HG03045 (cell line): ENCODE data around the gene TMEM176A.
"Not testable (repeated sequence)": the region's sequence is repeated elsewhere in the genome, so short reads cannot be mapped to it uniquely, and the experiment has no call there.

Source experiments
- ATAC-seq: cut with Tn5 transposase; IDR thresholded peaks from one replicate; pipeline ENCODE4 v1.9.1; 2021; ENCODE audit warnings: mild to moderate bottlenecking, moderate library complexity; ENCODE audit not compliant: unreplicated experiment

The TMEM176A gene

GRCh38 chr7:150800581-150801241, at the start of gene TMEM176A:
Gene TMEM176A, plus strand, starts transcription at chr7:150800769. Its CDS starts 782 bp downstream, at chr7:150801551.
- no peak for ATAC-seq

DNA sequence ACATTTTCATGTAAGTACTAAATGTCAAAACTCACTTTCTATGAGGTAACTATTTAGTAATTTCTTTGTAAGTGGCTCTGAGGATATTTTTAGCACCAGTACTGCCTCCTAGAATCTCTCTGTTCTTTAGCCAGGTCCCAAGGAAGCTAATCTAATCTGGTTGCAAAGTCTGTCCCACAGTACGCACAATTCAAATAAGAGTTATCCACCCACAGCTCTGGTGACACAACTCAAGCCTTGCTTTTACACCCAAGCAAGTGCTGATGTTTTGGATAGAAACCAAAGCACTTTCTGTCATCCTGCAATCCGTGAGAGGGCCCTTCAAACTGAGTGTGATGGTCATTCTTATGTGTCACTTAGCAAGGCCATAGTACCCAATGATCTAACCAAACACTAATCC, 48.9 kb upstream of the TMEM176A start:
- no peak for ATAC-seq

DNA sequence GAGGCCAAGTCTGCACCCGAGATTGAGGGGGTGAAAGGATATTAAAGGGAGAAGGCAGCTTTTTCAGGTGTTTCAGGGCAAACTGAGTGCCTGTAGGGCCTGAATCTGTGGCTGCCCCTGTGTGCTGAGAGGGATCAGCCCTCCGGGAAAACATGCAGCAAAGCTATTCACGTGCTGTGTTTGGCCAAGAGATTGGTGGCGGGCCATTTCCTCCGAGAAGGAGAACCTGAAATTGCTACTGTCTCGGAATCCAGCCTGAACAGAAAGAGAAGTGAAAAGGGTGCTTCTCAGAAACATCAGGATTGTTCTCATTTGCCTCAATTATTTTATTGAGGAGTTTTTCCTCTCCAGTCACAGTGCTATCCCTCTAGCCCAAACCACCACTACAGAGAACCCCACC, 47.3 kb upstream of the TMEM176A start:
- no peak for ATAC-seq

DNA sequence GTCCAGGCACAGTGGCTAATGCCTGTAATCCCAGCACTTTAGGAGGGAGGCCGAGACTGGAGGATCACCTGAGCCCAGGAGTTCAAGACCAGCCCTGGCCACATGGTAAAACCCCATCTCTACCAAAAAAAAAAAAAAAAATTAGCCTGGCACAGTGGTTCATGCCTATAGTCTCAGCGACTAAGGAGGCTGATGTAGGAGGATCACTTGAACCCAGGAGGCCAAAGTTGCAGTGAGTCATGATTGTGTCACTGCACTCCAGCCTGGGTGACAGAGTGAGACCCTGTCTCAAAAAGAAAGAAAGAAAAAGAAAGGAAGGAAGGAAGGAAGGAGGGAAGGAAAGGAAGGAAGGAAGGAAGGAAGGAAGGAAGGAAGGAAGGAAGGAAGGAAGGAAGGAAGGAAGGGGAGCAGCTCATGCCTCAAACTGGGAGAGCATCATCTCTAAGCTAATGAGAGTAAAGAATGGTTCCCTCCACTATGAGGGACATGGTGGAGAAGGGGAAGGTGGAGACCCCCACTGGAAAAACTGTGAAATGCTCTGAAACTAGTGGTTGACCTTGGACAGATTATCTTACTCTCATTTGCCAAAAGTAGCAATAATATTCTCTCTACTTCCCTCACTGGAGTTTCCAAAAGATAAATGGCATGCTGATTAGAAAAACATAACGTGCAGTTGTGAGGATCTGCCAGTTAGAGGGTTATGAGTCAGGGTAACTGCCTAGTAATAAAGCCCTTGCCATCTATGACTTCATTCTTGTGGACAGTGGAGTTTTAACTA, 46.6 kb upstream of the TMEM176A start:
- no peak for ATAC-seq

DNA sequence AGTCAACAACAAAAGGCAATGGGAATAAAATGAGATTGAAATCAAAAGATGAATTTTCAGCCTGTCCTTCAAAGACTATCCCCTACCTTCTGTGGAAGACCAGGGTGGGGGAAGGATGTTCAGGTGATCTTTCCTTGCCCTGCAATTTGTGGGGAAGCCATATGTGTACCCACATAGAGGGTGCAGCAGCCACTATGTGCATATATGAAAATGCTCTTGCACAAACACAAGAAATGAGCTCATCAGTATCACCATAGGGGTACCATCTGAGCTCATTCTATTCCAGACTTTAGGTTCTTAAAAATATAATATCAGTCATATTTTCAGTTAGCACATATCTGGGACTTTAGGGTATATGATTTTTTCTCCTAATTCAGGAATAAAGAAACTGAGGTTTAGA, 45.6 kb upstream of the TMEM176A start:
- ATAC-seq = no peak

- ATAC-seq = no peak
Observed at GRCh38 chr7:150755473-150756099, 45.0 kb upstream of the TMEM176A start.

GRCh38 chr7:150756166-150756565, 44.4 kb upstream of the TMEM176A start:
- no peak for ATAC-seq

- no peak for ATAC-seq
Observed at GRCh38 chr7:150756858-150757257, 43.7 kb upstream of the TMEM176A start.

DNA sequence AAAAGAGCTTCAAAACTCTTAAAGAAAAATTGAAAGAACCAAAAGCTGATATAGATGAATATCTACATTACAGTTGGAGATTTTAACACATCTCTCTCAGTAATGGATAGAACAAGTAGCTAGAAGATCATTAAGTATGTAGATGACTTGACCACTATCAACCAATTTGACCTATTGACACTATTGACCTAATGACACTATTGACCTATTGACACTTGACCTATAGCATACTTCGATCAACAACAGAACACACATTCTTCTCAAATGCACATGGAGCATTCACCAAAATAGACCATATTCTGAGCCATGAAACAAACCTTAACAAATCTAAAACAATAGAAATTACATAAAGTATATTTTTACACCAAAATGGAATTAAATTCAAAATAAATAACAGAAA, 41.1 kb upstream of the TMEM176A start:
- ATAC-seq = no peak

- ATAC-seq = no peak
Observed at GRCh38 chr7:150766334-150766709, 34.2 kb upstream of the TMEM176A start.

DNA sequence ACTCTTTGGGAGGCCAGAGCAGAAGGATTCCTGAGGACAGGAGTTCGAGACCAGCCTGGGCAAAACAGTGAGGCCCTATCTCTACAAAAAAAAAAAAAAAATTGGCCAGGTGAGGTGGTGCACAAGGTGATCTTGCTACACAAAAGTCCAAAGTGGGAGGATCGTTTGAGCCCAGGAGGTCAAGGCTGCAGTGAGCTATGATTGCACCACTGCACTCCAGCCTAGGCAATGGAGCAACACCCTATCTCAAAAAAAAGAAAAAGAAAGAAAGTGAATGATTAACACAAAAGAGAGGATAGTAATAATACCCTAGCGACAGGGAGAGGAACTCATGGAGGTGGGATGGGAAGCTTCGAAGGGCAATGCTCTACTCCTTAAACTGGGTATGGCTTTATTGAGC, 30.8 kb upstream of the TMEM176A start:
- no peak for ATAC-seq

DNA sequence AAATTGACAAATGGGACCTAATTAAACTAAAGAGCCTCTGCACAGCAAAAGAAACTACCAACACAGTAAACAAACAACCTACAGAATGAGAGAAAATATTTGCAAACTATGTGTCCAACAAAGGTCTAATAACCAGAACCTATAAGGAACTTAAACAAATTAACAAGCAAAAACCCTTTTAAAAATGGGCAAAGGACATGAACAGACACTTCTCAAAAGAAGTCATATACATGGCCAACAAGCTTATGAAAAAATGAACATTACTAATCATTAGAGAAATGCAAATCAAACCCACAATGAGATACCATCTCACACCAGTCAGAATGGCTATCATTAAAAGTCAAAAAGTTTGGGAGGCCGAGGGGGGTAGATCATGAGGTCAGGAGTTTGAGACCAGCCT, 26.4 kb upstream of the TMEM176A start:
- not testable (repeated sequence) for ATAC-seq

DNA sequence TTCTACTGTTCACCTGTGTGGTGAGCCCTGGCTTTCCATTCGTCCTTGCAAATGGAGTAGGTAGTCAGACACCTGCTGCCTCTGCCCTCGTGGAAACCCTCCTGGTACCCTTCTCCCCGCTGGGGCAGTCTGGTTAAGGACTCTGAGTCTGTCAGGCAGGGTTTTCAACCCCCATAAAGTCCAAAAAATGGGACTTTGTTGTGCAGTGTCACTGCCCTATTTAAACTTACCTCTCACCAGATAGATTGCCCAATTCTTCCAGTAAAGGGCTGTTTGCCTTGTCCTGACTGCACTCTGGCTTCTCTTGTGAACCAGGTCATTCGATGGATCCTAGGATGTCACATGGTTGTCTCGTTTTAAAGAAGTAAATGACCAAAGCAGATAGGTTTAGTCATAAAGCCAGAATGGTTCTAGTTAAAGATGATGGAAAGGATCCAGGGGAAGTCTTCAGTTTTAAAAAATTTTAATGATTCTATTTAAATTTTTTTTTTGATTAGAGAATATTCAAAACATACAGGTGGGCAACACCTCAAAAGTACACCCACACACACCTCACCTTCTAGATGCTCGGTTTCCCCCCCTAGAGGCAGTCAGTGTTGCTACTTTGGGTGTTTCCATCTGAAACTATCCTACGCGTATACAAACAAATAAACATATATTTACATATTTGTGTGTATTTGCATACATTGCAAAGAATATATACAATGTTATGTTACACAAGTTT, 22.4 kb upstream of the TMEM176A start:
- ATAC-seq = no peak

DNA sequence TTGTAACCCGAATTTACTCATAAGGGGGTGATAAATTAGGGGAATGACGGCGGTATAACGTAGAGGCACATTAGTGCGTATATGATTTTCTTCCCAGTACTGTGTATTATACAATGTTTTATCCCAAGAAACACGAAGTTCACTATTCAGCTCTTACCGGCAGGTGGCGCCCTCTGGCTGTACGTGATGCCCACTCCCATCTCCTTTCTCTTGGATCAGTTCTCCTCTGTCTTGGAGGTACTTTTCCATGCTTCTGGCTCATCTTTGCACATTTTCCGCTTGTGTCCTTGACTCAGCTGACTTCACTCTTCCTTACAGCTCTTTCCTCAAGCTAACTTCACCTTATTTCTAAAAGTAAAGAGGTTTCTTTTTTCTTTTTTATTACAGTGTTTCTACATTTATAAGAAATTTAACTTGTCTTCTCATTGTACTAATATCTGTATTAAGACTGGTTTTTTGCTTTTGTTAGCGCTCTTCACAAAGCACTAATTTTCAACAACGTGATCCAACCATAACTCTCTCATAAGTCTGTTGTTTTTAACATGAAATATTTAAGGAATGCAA, 21.7 kb upstream of the TMEM176A start:
- no peak for ATAC-seq

GRCh38 chr7:150780292-150780691, 20.3 kb upstream of the TMEM176A start:
- no peak for ATAC-seq

GRCh38 chr7:150781103-150781502, 19.5 kb upstream of the TMEM176A start:
- ATAC-seq = no peak

- ATAC-seq = no peak
Observed at GRCh38 chr7:150781961-150782360, 18.6 kb upstream of the TMEM176A start.

DNA sequence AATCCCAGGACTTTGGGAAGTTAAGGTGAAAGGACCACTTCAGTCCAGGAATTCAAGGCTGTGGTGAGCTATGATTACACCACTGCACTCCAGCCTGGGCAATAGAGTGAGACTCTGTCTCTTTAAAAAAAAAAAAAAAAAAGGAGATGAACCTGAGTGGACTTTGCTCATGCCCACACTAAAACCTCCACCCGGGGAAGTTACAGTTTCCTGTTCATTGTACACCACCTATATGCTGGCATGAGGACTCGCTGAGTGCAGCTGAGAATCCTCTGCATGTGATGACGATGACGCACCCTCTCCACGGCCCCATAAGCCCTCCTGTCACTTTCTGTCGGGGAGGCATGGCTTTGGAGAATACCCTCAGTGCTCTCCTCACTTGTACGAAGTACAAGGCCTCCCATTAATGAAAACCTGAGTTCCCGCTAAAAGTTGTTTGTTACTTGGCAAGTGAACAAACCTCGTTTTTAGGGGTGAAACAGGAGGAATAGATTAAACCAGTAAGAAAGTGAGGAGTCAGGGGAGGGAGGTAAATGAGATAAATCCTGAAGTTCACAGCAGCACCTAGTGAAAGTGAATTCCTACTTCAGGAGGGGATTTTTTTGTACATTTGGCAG, 16.3 kb upstream of the TMEM176A start:
- ATAC-seq = no peak

- no peak for ATAC-seq
Observed at GRCh38 chr7:150784954-150785353, 15.6 kb upstream of the TMEM176A start.
